ENCODE measurements around the gene ZDHHC13. TPM values are rescaled to one million over a fixed set of nuclear protein-coding genes. Genes with fewer than 3 reads are reported as not detected.

The ZDHHC13 gene
- total RNA-seq, result 14.9 TPM

DNA sequence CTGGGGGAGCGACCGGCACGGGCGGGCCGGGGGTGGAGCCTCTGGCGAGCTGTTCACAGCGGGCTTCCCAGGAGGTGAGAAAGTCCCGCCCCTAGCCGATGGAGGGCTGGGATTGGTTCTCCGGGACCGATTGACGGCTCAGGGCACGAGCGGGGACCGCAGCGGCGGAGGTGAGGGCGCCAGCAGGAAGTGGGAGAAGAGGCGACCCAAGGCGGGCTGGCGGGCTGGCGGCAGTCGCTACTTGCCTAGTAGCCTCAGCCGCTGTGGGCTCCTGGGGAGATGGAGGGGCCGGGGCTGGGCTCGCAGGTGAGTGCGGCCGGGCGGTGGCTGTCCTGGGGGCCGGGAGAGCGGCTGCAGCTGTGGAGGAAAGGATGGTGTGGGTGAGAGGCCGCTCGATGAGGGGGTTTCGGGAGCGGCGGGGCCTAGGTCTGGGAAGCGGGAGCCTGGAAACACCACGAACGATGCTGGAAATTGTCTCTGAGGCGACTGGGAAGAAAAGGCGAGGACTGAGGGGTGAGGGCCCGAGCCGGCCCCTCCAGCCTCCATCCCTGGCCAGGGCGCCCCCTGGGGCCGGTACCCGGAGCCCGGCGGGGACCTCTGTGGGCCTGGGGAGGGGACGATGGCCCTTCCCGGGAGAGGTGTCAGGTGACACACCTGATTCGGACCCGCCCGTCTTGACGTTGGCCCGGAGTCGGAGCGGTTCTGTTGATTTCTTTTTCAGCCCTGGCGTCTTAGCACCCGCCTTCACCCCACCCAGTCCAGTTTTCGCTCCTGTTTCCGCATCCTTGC, at the start of gene ZDHHC13:
TSS of gene ZDHHC13 (plus strand) at position 198 of the 789 bp plus-strand sequence. CDS start at position 280, 82 bp downstream.

DNA sequence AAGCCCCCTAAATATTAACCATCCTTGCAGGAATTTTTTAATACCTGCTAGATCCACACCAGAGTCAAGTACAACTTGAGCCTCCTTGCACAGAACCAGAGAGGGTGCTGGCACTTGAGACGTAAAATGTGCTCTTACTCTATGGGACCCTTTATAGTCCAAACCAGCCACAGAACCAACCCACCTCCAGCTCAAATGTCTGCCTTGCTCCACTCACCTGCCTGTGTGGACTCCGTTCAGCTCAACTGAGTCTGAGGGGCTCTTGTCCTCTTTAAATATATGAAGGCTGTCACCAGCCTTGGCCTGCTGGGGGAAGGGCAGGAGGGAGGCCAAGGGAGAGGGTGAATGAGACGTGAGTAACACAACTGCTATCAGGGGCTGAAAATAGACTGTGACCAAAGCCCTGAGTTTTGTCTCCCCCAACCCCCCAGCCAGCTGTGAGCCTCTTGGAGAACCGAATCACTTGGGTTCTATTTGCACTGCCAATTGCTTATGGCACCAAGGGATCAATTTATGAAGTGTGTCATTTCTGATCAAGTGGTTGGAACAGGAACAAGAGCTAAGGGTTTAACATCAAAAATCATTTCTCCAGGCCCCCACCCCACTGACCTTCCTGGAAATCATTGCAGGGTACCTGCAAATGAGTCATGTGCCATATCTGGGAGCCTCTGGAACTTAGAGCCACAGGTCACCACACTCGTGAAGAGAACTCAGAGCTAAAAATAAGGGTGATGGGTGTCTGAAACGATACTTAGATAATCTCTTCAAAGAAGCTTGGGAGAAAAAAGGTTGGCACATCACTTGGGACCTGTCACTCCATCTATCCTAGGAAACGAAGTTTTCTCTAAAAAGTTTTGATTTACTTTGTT, 85.0 kb downstream of the ZDHHC13 start, which contains the start of gene CSRP3:
TSS of gene CSRP3 (minus strand) at position 247 of the 869 bp plus-strand sequence. CDS start 9,535 bp downstream, outside the sequence.

Other genes with a start within 250 kb of the ZDHHC13 start
- gene MRGPRX1, start 177.8 kb upstream of the ZDHHC13 start, total RNA-seq, result not detected
- gene MRGPRX2, start 56.5 kb upstream of the ZDHHC13 start, total RNA-seq, result not detected
- 84.4 TPM for gene CSRP3, start 84.8 kb downstream of the ZDHHC13 start, total RNA-seq
- gene E2F8, start 123.8 kb downstream of the ZDHHC13 start, total RNA-seq, result 6.4 TPM

Measured in metanephros (tissue), 1 donor.